ENCODE results near the gene CARD8. TPM values are rescaled to one million over a fixed set of nuclear protein-coding genes. Genes with fewer than 3 reads are reported as not detected.
"Not testable (repeated sequence)": the region's sequence is repeated elsewhere in the genome, so short reads cannot be mapped to it uniquely, and the experiment has no call there.

The CARD8 gene
- polyA plus RNA-seq, 1 experiment = 15.0 TPM

DNA sequence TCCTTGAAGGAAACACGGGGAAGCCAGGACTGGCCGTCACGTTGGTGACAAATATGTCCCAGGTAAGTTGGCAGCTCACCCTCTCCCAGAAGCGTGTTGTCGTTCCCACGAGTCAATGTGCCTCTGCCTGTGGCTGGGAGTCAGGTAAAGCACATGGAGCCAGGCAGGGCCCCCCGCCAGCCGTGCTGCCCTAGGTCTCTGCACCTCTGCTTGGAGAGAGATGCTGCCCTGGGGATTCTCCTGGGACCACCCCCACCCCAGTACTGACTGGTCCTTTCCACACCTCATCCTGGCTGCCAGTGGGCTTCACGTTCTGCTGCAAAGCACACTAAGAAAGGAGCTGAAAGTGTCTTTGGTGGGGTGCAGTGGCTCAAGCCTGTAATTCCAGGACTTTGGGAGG lies 24.0 kb upstream of the CARD8 start:
- no peaks in the 10 kb centered on the region for H3K36me3 ChIP-seq (ENCODE audit: control insufficient read depth, insufficient read depth, low read length)
- POLR2A ChIA-PET = no interaction called here
- DNase-seq (ENCODE audit: low read depth) = no peak
- no peak overlapping the region for H3K4me3 ChIP-seq (ENCODE audit: low read depth, low read length)
- CTCF ChIA-PET = interaction anchor here (0.7 to 2.1 kb wide), 2 partner anchors 11 to 13 kb away, joined by 3 to 4 read pairs; no protein-coding TSS in a partner anchor
- TF ChIP-seq, protein P1, sequence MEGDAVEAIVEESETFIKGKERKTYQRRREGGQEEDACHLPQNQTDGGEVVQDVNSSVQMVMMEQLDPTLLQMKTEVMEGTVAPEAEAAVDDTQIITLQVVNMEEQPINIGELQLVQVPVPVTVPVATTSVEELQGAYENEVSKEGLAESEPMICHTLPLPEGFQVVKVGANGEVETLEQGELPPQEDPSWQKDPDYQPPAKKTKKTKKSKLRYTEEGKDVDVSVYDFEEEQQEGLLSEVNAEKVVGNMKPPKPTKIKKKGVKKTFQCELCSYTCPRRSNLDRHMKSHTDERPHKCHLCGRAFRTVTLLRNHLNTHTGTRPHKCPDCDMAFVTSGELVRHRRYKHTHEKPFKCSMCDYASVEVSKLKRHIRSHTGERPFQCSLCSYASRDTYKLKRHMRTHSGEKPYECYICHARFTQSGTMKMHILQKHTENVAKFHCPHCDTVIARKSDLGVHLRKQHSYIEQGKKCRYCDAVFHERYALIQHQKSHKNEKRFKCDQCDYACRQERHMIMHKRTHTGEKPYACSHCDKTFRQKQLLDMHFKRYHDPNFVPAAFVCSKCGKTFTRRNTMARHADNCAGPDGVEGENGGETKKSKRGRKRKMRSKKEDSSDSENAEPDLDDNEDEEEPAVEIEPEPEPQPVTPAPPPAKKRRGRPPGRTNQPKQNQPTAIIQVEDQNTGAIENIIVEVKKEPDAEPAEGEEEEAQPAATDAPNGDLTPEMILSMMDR (IDR thresholded peaks at IDR 0.05; ENCODE audit: insufficient read depth, low read depth, low read length) = no peak
- H3K27me3 ChIP-seq (ENCODE audit: control insufficient read depth, insufficient read depth, low read length) = no peaks in the 10 kb centered on the region

DNA sequence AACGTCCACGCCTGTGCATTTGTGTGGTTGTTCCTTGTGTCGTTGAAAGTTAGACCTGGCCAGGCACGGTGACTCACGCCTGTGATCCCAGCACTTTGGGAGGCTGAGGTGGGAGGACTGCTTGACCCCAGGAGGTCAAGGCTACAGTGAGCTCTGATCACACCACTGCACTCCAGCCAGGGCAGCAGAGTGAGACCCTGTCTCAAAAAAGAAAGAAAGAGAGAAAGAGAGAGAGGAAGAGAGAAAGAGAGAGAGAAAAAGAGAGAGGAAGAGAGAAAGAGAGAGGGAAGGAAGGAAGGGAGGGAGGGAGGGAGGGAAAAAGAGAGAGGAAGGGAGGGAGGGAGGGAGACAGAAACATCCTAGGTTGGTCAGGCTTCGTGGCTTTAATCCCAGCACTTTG lies 19.2 kb upstream of the CARD8 start:
- CTCF ChIA-PET = interaction anchor here (1.0 to 9.2 kb wide), 2 partner anchors 9 to 17 kb away, joined by 3 to 156 read pairs; no protein-coding TSS in a partner anchor
- TF ChIP-seq, protein P1 (IDR thresholded peaks at IDR 0.05; ENCODE audit: insufficient read depth, low read depth, low read length) = no peak
- no peak for DNase-seq (ENCODE audit: low read depth)
- no peaks in the 10 kb centered on the region for H3K36me3 ChIP-seq (ENCODE audit: control insufficient read depth, insufficient read depth, low read length)
- POLR2A ChIA-PET = no interaction called here
- H3K4me3 ChIP-seq (ENCODE audit: low read depth, low read length) = no peak overlapping the region
- H3K27me3 ChIP-seq (ENCODE audit: control insufficient read depth, insufficient read depth, low read length) = no peaks in the 10 kb centered on the region

DNA sequence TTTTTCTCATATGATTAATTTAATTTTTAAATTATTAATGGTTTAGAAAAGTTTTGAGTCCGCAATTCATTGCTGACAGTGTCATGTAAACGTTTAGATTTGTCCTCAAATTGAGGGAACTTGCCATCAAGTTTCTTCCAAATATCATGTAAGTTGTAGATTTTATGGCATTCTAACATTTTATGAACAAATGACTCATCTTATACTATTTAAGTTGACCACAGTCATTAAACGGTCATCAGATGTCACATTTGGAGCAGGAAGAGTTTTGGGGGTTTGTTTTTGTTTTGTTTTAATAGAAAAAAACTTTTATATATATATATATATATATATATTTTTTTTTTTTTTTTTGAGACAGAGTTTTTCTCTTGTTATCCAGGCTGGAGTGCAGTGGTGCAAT lies 18.5 kb upstream of the CARD8 start:
- Histone ChIP-seq H3K36me3 (ENCODE audit: control insufficient read depth, insufficient read depth, low read length) (no peaks in the 10 kb centered on the region), H3K27me3 (ENCODE audit: control insufficient read depth, insufficient read depth, low read length) (no peaks in the 10 kb centered on the region), H3K4me3 (ENCODE audit: low read depth, low read length) (no peak overlapping the region)
- DNase-seq (ENCODE audit: low read depth) = no peak
- POLR2A ChIA-PET = no interaction called here
- TF ChIP-seq, protein P1 (IDR thresholded peaks at IDR 0.05; ENCODE audit: insufficient read depth, low read depth, low read length) = no peak
- CTCF ChIA-PET = interaction anchor here (1.5 to 9.2 kb wide), 2 partner anchors 18 to 60 kb away, joined by 5 to 156 read pairs; no protein-coding TSS in a partner anchor

DNA sequence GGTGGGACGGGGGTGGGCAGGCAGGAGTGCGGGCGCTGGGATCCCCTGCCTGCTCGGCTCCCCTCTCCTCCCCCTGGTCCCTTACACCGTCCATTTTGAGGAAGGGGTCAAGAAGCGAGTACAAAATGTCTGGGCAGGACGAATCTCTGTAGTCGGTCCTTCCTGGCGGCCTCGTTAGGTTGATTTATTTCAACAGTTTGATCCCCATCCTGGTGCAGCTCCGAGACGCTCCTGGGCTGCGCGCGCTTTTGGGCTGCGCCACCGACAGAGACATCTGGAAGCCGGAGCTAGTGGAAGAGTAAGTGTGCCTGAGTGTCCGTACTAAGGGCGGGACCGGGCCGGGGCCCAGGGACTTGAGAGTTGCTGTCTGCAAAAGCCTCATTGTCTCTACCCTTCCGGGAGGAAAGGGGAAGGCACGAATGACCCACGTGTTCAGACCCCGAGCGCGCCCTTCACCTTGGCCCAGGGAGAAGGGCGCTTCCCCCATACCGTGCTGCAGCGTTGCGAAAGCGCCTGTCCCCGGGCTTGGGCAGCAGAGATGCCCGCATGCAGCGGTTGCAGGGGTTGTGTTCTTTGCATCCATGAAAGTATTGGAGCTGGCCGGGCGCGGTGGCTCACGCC lies 15.9 kb upstream of the CARD8 start:
- Histone ChIP-seq H3K36me3 (ENCODE audit: control insufficient read depth, insufficient read depth, low read length) (no peaks in the 10 kb centered on the region), H3K27me3 (ENCODE audit: control insufficient read depth, insufficient read depth, low read length) (no peaks in the 10 kb centered on the region), H3K4me3 (ENCODE audit: low read depth, low read length) (peak overlapping the region; percentile 28)
- no peak for DNase-seq (ENCODE audit: low read depth)
- TF ChIP-seq, protein P1 (IDR thresholded peaks at IDR 0.05; ENCODE audit: insufficient read depth, low read depth, low read length) = no peak
- CTCF ChIA-PET = interaction anchor here (0.6 to 9.2 kb wide), 12 partner anchors 10 to 308 kb away, joined by 3 to 156 read pairs (median 4); no protein-coding TSS in a partner anchor
- POLR2A ChIA-PET = no interaction called here

DNA sequence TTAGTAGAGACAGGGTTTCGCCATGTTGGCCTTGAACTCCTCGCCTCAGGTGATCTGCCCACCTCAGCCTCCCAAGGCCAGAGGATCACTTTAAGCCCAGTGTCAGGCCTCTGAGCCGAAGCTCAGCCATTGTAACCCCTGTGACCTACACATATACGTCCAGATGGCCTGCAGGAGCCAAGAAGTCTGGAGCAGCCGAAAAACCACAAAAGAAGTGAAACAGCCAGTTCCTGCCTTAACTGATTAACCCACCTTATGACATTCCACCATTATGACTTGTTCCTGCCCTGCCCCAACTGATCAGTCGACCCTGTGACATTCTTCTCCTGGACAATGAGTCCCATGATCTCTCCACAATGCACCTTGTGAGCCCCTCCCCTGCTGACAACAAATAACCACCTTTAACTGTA lies 13.9 kb upstream of the CARD8 start:
- CTCF ChIA-PET = interaction anchor here (2.1 to 9.2 kb wide), 5 partner anchors 9 to 64 kb away, joined by 7 to 156 read pairs (median 9); no protein-coding TSS in a partner anchor
- POLR2A ChIA-PET; H3K27me3 ChIP-seq (ENCODE audit: control insufficient read depth, insufficient read depth, low read length); DNase-seq (ENCODE audit: low read depth); H3K36me3 ChIP-seq (ENCODE audit: control insufficient read depth, insufficient read depth, low read length); H3K4me3 ChIP-seq (ENCODE audit: low read depth, low read length): not testable (repeated sequence)

DNA sequence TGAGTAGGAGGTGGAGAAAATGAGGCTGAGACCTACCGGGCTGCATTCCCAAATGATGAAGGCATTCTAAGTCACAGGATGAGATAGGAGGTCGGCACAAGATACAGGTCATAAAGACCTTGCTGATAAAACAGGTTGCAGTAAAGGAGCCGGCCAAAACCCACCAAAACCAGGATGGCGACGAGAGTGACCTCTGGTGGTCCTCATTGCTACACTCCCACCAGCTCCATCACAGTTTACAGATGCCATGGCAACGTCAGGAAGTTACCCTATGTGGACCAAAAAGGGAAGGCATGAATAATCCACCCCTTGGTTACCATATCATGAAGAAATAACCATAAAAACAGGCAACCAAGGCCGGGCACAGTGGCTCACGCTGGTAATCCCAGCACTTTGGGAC lies 9.6 kb upstream of the CARD8 start:
- H3K36me3 ChIP-seq (ENCODE audit: control insufficient read depth, insufficient read depth, low read length); H3K4me3 ChIP-seq (ENCODE audit: low read depth, low read length); DNase-seq (ENCODE audit: low read depth); POLR2A ChIA-PET; H3K27me3 ChIP-seq (ENCODE audit: control insufficient read depth, insufficient read depth, low read length): not testable (repeated sequence)
- CTCF ChIA-PET = interaction anchor here (0.8 to 2.2 kb wide), 3 partner anchors 10 to 302 kb away, joined by 3 to 19 read pairs (median 13); partner anchors contain the start of gene CARD8

GRCh38 chr19:48260359-48260714 lies 4.6 kb upstream of the CARD8 start:
- DNase-seq (ENCODE audit: low read depth); H3K4me3 ChIP-seq (ENCODE audit: low read depth, low read length); POLR2A ChIA-PET; H3K36me3 ChIP-seq (ENCODE audit: control insufficient read depth, insufficient read depth, low read length); H3K27me3 ChIP-seq (ENCODE audit: control insufficient read depth, insufficient read depth, low read length): not testable (repeated sequence)
- CTCF ChIA-PET = interaction anchor here (0.6 to 2.8 kb wide), 23 partner anchors 9 to 433 kb away, joined by 3 to 10 read pairs (median 4); partner anchors contain the start of genes ZNF114 and ZSWIM9

DNA sequence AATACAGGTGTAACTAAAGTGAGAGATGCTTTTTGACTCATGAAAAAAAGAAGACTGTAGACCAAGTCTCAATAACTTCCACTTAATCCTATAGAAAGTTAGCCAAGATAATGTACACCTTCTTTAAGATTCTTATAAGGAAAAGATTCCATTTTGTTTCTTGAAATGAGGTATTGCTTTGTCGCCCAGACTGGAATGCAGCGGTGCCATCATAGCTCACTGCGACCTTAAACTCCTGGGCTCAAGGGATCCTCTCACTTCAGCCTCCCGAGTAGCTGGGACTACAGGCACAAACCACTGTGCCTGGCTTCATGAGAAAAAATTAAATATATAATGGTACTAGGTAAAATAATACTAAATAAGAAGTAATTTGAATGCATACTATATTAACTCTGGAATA lies 3.3 kb upstream of the CARD8 start:
- CTCF ChIA-PET = interaction anchor here (0.7 to 2.8 kb wide), 5 partner anchors 9 to 298 kb away, joined by 3 to 10 read pairs (median 5); no protein-coding TSS in a partner anchor
- H3K36me3 ChIP-seq (ENCODE audit: control insufficient read depth, insufficient read depth, low read length); POLR2A ChIA-PET; DNase-seq (ENCODE audit: low read depth); H3K4me3 ChIP-seq (ENCODE audit: low read depth, low read length); H3K27me3 ChIP-seq (ENCODE audit: control insufficient read depth, insufficient read depth, low read length): not testable (repeated sequence)
